Medulla oblongata (tissue), 1 donor: ENCODE measurements around the gene SPO11.

ENCODE experiments used
- DNase-seq: peaks from one replicate; pipeline ENCODE4 v3.0.0-alpha.2; 2015; ENCODE audit errors: extremely low spot score

Gene SPO11

GRCh38 chr20:57329608-57330221 is at the start of gene SPO11:
Gene SPO11, plus strand, starts transcription at chr20:57329803. Its CDS starts 65 bp downstream, at chr20:57329868.
- peak; percentile 22 for DNase-seq

- DNase-seq: no peak
Observed at GRCh38 chr20:57280221-57280620, 49.4 kb upstream of the SPO11 start.

- peak; percentile 36 for DNase-seq
Observed at GRCh38 chr20:57281900-57282299, 47.7 kb upstream of the SPO11 start.

GRCh38 chr20:57282670-57283361 is 46.8 kb upstream of the SPO11 start:
- DNase-seq: peak; percentile 84

GRCh38 chr20:57283860-57284259 is 45.7 kb upstream of the SPO11 start:
- no peak for DNase-seq

GRCh38 chr20:57287007-57287880 is 42.4 kb upstream of the SPO11 start:
- no peak for DNase-seq

- DNase-seq: no peak
Observed at GRCh38 chr20:57287901-57288300, 41.7 kb upstream of the SPO11 start.

- DNase-seq: peak; percentile 62
Observed at GRCh38 chr20:57288651-57289277, 40.8 kb upstream of the SPO11 start.

- DNase-seq: peak; percentile 79
Observed at GRCh38 chr20:57289391-57290177, 40.0 kb upstream of the SPO11 start.

- no peak for DNase-seq
Observed at GRCh38 chr20:57290178-57290484, 39.5 kb upstream of the SPO11 start.

- DNase-seq: no peak
Observed at GRCh38 chr20:57291003-57291402, 38.6 kb upstream of the SPO11 start.

GRCh38 chr20:57291694-57292093 is 37.9 kb upstream of the SPO11 start:
- DNase-seq: no peak

GRCh38 chr20:57292611-57293010 is 37.0 kb upstream of the SPO11 start:
- no peak for DNase-seq

GRCh38 chr20:57293995-57294394 is 35.6 kb upstream of the SPO11 start:
- DNase-seq: no peak

GRCh38 chr20:57294550-57294949 is 35.1 kb upstream of the SPO11 start:
- DNase-seq: no peak

GRCh38 chr20:57298457-57298856 is 31.1 kb upstream of the SPO11 start:
- DNase-seq: no peak

- DNase-seq: no peak
Observed at GRCh38 chr20:57301026-57301425, 28.6 kb upstream of the SPO11 start.

GRCh38 chr20:57306747-57307146 is 22.9 kb upstream of the SPO11 start:
- DNase-seq: no peak

- no peak for DNase-seq
Observed at GRCh38 chr20:57308451-57309271, 20.9 kb upstream of the SPO11 start.

- DNase-seq: peak; percentile 72
Observed at GRCh38 chr20:57309544-57310115, 20.0 kb upstream of the SPO11 start.
